ENCODE measurements around the gene C6.

Gene C6

GRCh38 chr5:41120600-41120999 lies 92.7 kb downstream of the C6 start:
- no peak for TF ChIP-seq ZNF565 (CRISPR knock-in tag; conservative IDR thresholded peaks at IDR 0.05; ENCODE audit: low read depth)
- no peak for TF ChIP-seq ZFP30 (CRISPR knock-in tag; IDR thresholded peaks at IDR 0.05)
- ATAC-seq: no peak

- no peak for ATAC-seq
- TF ChIP-seq GLIS3 (CRISPR knock-in tag; IDR thresholded peaks at IDR 0.05) (no peak), BACH2 (CRISPR knock-in tag; IDR thresholded peaks at IDR 0.05; ENCODE audit: borderline replicate concordance) (no peak), TOX (CRISPR knock-in tag; IDR thresholded peaks at IDR 0.05; ENCODE audit: borderline replicate concordance) (no peak), ISL1 (CRISPR knock-in tag; IDR thresholded peaks at IDR 0.05) (no peak), PPARA (CRISPR knock-in tag; IDR thresholded peaks at IDR 0.05; ENCODE audit: borderline replicate concordance) (no peak), ESRRG (CRISPR knock-in tag; IDR thresholded peaks at IDR 0.05) (no peak), ZNF70 (CRISPR knock-in tag; IDR thresholded peaks at IDR 0.05) (no peak)
Measured at GRCh38 chr5:41118177-41118576, 95.2 kb downstream of the C6 start.

GRCh38 chr5:41115281-41115680 lies 98.1 kb downstream of the C6 start:
- no peak for TF ChIP-seq TSHZ2 (CRISPR knock-in tag; IDR thresholded peaks at IDR 0.05)
- TF ChIP-seq ESRRG (CRISPR knock-in tag; IDR thresholded peaks at IDR 0.05): no peak
- no peak for TF ChIP-seq TCF4 (CRISPR knock-in tag; IDR thresholded peaks at IDR 0.05; ENCODE audit: borderline replicate concordance)
- TF ChIP-seq BACH2 (CRISPR knock-in tag; IDR thresholded peaks at IDR 0.05; ENCODE audit: borderline replicate concordance): no peak
- TF ChIP-seq ZFP30 (CRISPR knock-in tag; IDR thresholded peaks at IDR 0.05): no peak
- no peak for TF ChIP-seq ZNF8 (CRISPR knock-in tag; IDR thresholded peaks at IDR 0.05)
- TF ChIP-seq POU6F1 (CRISPR knock-in tag; IDR thresholded peaks at IDR 0.05; ENCODE audit: borderline replicate concordance, low read depth): no peak
- TF ChIP-seq TOX (CRISPR knock-in tag; IDR thresholded peaks at IDR 0.05; ENCODE audit: borderline replicate concordance): no peak
- TF ChIP-seq SNAI2 (CRISPR knock-in tag; IDR thresholded peaks at IDR 0.05): no peak
- TF ChIP-seq PPARA (CRISPR knock-in tag; IDR thresholded peaks at IDR 0.05; ENCODE audit: borderline replicate concordance): no peak
- no peak for TF ChIP-seq CSDC2 (CRISPR knock-in tag; IDR thresholded peaks at IDR 0.05)
- no peak for TF ChIP-seq ZFP3 (CRISPR knock-in tag; IDR thresholded peaks at IDR 0.05)
- TF ChIP-seq CREB5 (CRISPR knock-in tag; IDR thresholded peaks at IDR 0.05; ENCODE audit: low read depth): no peak
- no peak for TF ChIP-seq ARNTL (CRISPR knock-in tag; IDR thresholded peaks at IDR 0.05; ENCODE audit: borderline replicate concordance, low read depth)
- TF ChIP-seq GLIS3 (CRISPR knock-in tag; IDR thresholded peaks at IDR 0.05): no peak
- no peak for TF ChIP-seq ZNF70 (CRISPR knock-in tag; IDR thresholded peaks at IDR 0.05)
- no peak; the same call in 2 of the 3 replicates for ATAC-seq

GRCh38 chr5:41112486-41113455 lies 100.6 kb downstream of the C6 start:
- no peak for TF ChIP-seq ARNTL (CRISPR knock-in tag; IDR thresholded peaks at IDR 0.05; ENCODE audit: borderline replicate concordance, low read depth)
- TF ChIP-seq ZFP30 (CRISPR knock-in tag; IDR thresholded peaks at IDR 0.05): no peak
- no peak for TF ChIP-seq ESRRG (CRISPR knock-in tag; IDR thresholded peaks at IDR 0.05)
- TF ChIP-seq ZNF565 (CRISPR knock-in tag; conservative IDR thresholded peaks at IDR 0.05; ENCODE audit: low read depth): no peak
- TF ChIP-seq ZFP3 (CRISPR knock-in tag; IDR thresholded peaks at IDR 0.05): no peak
- no peak for TF ChIP-seq ZNF8 (CRISPR knock-in tag; IDR thresholded peaks at IDR 0.05)
- no peak for TF ChIP-seq RARB (CRISPR knock-in tag; IDR thresholded peaks at IDR 0.05)
- TF ChIP-seq POU6F1 (CRISPR knock-in tag; IDR thresholded peaks at IDR 0.05; ENCODE audit: borderline replicate concordance, low read depth): no peak
- no peak for TF ChIP-seq CSRNP3 (CRISPR knock-in tag; IDR thresholded peaks at IDR 0.05)
- TF ChIP-seq ZC3H10 (CRISPR knock-in tag; IDR thresholded peaks at IDR 0.05): no peak
- TF ChIP-seq CREB5 (CRISPR knock-in tag; IDR thresholded peaks at IDR 0.05; ENCODE audit: low read depth): no peak
- no peak for ATAC-seq
